Astrocyte of the hippocampus (primary cell): Measurements from ENCODE around the gene CAB39.
A peak's percentile ranks its signal among the peaks of the same experiment; 100 is the strongest.
"Not testable (repeated sequence)": the region's sequence is repeated elsewhere in the genome, so short reads cannot be mapped to it uniquely, and the experiment has no call there.

Experiments used
- DNase-seq: peaks from one replicate; pipeline ENCODE4 v3.0.0; 2011; ENCODE audit warnings: low read depth, low spot score

Gene CAB39

DNA sequence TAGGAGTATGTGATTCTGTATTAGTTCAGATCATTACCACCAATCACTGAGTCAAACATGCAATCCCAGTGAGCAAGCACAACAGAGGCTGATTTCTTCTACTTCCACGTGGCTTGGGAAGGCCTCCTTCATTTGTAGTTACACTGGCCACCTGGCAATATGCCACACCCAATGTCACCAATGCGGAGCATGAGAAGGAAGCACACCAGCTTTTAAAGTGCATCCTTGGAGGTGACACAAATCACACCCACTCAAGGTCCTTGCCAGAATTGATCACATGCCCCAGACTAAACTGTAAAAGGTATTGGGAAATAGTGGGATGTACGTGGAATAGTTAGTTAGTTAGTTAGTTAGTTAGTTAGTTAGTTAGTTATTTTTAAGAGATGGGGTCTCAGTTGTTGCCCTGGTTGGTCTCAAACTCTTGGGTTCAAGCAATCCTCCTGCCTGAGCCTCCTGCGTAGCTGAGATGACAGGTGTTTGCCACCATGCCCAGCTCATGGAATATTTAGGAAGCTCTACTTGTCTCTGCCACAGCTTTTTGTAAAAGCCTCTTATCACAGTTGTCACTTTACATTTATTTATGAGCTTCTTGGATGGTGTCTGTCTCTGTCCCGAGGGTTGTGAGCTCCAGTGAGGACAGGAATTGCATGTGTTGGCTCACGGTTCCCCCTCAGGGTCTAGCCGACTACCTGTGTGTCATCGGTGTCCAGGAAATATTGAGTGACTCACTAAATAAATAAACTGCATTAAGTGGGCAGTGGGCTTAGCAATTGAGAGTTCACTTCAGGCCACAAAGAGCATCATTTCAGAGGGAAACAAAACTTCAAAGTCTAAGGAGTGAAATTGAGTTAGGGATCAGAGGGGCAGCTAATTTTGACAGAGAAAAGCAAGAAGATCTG is 28.1 kb upstream of the CAB39 start:
- DNase-seq: peak; percentile 74

- DNase-seq: peak; percentile 20
Measured at GRCh38 chr2:230685178-230685577, 27.5 kb upstream of the CAB39 start.

GRCh38 chr2:230687498-230687897 is 25.1 kb upstream of the CAB39 start:
- DNase-seq: peak; percentile 49

GRCh38 chr2:230688490-230688889 is 24.2 kb upstream of the CAB39 start:
- DNase-seq: no peak

DNA sequence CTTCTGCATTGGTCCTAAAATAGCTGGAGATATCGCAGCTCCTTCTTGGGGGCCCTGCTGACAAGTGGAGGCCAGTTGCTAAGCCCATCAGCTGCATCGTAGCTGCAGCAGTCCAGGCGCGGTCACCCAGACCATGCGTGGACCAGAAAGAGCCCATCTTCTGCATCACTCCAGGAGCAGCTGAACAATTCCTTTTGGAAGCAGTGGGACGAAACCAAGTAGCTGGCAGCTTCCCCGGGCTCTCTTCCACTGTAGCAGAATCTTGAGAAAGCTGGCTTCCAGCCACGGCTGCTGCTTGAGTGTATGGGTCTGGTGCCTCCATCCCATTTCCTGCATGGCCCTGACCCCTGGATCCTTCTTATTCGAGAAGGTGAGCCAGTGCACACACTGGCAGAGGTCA is 22.2 kb upstream of the CAB39 start:
- peak; percentile 90 for DNase-seq

GRCh38 chr2:230691005-230691647 is 21.5 kb upstream of the CAB39 start:
- peak; percentile 94 for DNase-seq

GRCh38 chr2:230692760-230693159 is 19.9 kb upstream of the CAB39 start:
- DNase-seq: no peak

GRCh38 chr2:230693411-230693810 is 19.2 kb upstream of the CAB39 start:
- no peak for DNase-seq

GRCh38 chr2:230694241-230694640 is 18.4 kb upstream of the CAB39 start:
- no peak for DNase-seq

DNA sequence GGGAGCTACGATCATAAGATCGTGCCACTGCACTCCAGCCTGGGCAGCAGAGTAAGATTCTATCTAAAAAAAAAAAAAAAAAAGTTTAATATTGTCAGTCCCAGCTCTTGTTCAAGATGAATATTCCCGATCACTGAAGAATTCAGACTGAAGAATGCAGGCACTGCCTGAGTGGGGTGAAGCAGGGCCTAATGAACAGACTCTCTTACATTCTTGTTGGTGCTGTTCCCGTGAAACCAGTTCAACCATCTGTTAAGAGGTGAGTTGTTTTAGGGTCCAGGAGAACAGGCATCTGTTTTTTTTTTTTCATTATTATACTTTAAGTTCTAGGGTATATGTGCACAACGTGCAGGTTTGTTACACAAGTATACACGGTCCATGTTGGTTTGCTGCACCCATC is 17.1 kb upstream of the CAB39 start:
- no peak for DNase-seq

DNA sequence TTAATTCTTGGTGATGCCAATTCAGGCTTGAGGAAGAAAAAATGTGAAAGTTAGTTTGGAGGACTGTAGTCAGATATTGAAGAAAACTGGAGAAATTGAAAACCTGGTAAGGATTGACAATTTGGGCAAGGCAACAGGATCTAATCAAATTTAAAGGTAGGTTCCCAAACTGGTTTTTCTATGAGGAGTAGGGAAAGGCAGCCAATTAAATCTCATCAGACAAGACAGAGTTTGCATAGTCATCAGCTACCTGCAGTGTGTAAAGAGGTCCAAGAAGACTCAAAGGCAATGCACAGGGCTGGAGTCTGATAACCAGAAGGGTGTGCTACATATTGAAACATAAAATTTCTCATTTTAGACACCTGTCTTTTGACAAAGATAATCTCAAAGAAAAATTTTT is 16.0 kb upstream of the CAB39 start:
- DNase-seq: no peak

DNA sequence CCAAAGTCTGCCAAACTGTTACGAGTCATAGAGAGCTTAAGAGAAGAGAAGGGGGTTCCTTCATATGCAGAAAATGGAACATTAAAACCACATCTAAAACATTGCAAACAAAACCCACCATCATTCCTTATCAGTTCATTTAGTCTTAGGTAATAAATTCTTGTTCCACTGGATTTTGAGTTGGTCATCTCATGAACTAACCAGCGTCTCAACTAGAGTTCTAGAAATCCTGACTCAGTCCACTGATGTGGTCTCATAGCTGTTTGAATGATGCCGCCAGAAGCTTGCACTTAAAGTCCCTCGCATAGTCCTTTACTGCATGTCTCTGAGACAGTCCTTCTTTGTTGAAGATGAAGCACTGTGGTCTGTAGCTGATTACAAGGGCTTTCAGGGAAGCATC is 15.0 kb upstream of the CAB39 start:
- peak; percentile 20 for DNase-seq

- not testable (repeated sequence) for DNase-seq
Measured at GRCh38 chr2:230698753-230699152, 13.9 kb upstream of the CAB39 start.

DNA sequence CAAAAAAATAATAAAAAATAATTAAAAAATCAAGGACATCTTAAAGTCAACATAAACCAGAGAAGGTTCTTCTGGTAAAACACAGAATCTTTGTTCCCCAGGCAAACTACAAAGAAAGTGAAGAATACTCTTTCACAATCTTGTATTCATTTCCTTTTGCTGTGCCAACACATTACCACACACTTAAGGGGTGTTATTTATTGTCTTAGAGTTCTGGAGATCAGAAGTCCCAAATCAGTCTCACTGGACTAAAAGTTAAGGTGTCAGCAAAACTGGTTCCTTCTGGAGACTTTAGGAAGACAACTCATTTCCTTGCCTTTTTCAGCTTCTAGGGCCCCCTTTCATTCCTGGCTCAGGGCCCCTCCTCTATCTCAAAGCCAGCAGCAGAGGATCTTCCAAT is 12.2 kb upstream of the CAB39 start:
- DNase-seq: no peak

DNA sequence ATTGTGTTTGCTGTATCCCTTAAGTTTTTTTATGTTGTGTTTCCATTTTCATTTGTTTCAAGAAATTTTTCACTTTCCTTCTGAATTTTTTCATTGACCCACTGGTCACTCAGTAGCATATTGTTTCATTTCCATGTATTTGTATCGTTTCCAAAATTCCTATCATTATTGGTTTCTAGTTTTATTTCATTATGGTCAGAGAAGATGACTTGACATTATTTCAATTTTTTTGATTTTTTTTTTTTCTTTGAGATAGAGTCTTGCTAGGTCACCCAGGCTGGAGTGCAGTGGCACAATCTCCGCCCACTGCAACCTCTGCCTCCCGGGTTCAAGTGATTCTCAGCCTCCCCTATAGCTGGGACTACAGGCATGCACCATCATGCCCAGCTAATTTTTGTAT is 11.3 kb upstream of the CAB39 start:
- no peak for DNase-seq

DNA sequence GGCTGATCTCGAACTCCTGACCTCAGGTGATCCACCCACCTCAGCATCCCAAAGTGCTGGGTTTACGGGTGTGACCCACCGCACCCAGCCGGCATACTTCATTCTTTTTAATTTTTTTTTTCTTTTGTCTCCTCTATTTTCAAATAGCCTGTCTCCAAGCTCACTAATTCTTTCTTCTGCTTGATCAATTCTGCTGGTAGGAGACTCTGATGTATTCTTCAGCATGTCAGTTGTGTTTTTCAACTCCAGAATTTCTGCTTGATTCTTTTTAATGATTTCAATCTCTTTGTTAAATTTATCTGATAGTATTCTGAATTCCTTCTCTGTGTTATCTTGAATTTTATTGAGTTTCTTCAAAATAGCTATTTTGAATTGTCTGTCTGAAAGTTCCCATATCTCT is 10.2 kb upstream of the CAB39 start:
- DNase-seq: not testable (repeated sequence)

DNA sequence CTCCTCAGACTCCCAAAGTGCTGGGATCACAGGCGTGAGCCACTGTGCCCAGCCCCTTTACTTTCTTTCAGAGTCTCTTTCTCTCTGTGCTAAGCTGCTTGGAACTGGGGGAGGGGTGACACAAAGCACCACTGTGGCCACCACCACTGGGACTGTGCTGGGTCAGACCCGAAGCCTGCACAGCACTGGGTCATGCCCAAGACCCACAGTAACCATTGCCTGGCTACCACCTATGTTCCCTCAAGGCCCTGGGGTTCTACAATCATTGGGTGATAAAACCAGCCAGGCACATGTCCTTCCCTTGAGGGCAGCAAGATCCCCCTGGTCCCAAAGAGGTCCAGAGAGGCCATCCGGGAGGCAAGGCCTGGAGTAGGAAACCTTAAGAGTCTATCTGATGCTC is 9.1 kb upstream of the CAB39 start:
- no peak for DNase-seq

GRCh38 chr2:230706053-230706521 is 6.6 kb upstream of the CAB39 start:
- no peak for DNase-seq

GRCh38 chr2:230706966-230707365 is 5.7 kb upstream of the CAB39 start:
- no peak for DNase-seq

- DNase-seq: no peak
Measured at GRCh38 chr2:230708204-230708603, 4.4 kb upstream of the CAB39 start.

DNA sequence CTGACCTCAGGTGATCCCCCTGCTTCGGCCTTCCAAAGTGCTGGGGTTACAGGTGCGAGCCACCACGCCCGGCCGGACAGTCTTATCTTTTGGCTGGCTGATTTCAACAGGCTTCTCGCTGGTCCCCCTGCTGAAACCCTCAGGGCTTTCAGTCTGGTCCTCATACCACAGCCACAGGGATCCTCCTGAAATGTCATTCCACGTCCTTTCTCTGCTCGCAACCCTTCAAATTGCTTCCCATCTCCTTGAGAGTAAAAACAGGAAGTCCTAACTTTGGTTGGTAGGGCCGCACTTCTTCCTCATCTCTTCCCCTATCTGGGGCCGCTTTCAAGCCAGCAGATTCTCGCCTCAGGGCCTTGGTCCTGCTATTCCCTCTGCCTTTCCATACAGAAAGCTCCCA is 1.4 kb upstream of the CAB39 start:
- no peak for DNase-seq

GRCh38 chr2:230713331-230714135 is 891 bp downstream of the CAB39 start:
- peak; percentile 54 for DNase-seq
